Small intestine (tissue), 7 donors: ENCODE results near the gene SULT4A1. TPM values are rescaled to one million over a fixed set of nuclear protein-coding genes. Genes with fewer than 3 reads are reported as not detected.
A peak's percentile ranks its signal among the peaks of the same experiment; 100 is the strongest.

Experiments used
- DNase-seq, 2 donors: peaks; one replicate each; pipeline versions ENCODE4 v3.0.0 to v3.0.0-alpha.2; 2013
- FAIRE-seq: peaks from 2 replicates; lab custom pipeline; 2012; peaks lifted over from hg19 to GRCh38; lab: Jason Lieb, UNC
- H3K27ac ChIP-seq, 3 donors: one replicate each; pipeline ENCODE4 v1.5.1; 2013; ENCODE audit warnings: low read length in 2 of 3, mild to moderate bottlenecking in 2 of 3, control low read depth in 1 of 3, inconsistent platforms in 1 of 3, low read depth in 1 of 3, moderate library complexity in 1 of 3
- H3K27me3 ChIP-seq, 3 donors: one replicate each; pipeline ENCODE4 v1.6.1; 2013; ENCODE audit warnings: low read length in 3 of 3, inconsistent platforms in 1 of 3; ENCODE audit not compliant: control insufficient read depth in 3 of 3, insufficient read depth in 3 of 3
- H3K36me3 ChIP-seq, 3 donors: one replicate each; pipeline ENCODE4 v1.6.1; 2013; ENCODE audit warnings: low read length in 3 of 3, inconsistent platforms in 1 of 3, low read depth in 1 of 3, mild to moderate bottlenecking in 1 of 3, moderate library complexity in 1 of 3; ENCODE audit not compliant: control insufficient read depth in 3 of 3, insufficient read depth in 2 of 3
- H3K4me1 ChIP-seq, 3 donors: one replicate each; pipeline ENCODE4 v1.6.1; 2013; ENCODE audit warnings: low read length in 2 of 3, inconsistent platforms in 1 of 3, low read depth in 1 of 3, mild to moderate bottlenecking in 1 of 3, moderate library complexity in 1 of 3; ENCODE audit not compliant: control insufficient read depth in 3 of 3, insufficient read depth in 2 of 3
- H3K4me3 ChIP-seq, 3 donors: one replicate each; pipeline ENCODE4 v1.5.1; 2013; ENCODE audit warnings: low read length in 3 of 3, control low read depth in 1 of 3, inconsistent platforms in 1 of 3, low read depth in 1 of 3, mild to moderate bottlenecking in 1 of 3, moderate library complexity in 1 of 3
- H3K9me3 ChIP-seq, 2 donors: one replicate each; pipeline ENCODE4 v1.6.1; 2013; ENCODE audit warnings: low read depth in 1 of 2, low read length in 1 of 2; ENCODE audit not compliant: control insufficient read depth in 2 of 2, insufficient read depth in 1 of 2
- WGBS, 3 donors: extraction: QIAGEN DNeasy Blood & Tissue Kit; methylation state at CpG; one replicate each; pipeline ENCODE4 v1.1.7; 2013; 5-methylcytosine and 5-hydroxymethylcytosine counted together
- polyA plus RNA-seq, 4 donors: library from polyadenylated mRNA; stranded (reverse) in 3 of 4; unstranded in 1 of 4; fragments of 200-250 nt in 3 of 4; fragments of 120-200 nt in 1 of 4; gene quantifications; one replicate each; pipeline versions ENCODE4 v1.2.1 to v1.2.3, GENCODE V29; 2013
- donor health status: healthy with polysubstance abuse.
- donor health status: control.
- donor health status: control.
- donor health status: Bipolar disorder and iron deficiency.
- donor health status: healthy.

Gene SULT4A1
- polyA plus RNA-seq, 4 donors = 0.53 to 60.4 (median 17.9) TPM

- Histone ChIP-seq H3K9me3 (peaks cover 0 to 4% of the 10 kb centered on the region in 2 donors), H3K4me1 (peaks cover 0 to 9% (median 0%) of the 10 kb centered on the region in 3 donors), H3K27me3 (peaks cover 0 to 5% (median 0%) of the 10 kb centered on the region in 3 donors), H3K27ac (peak overlapping the region in 2 of 3 donors; percentile 14 to 47), H3K36me3 (no peaks in the 10 kb centered on the region), H3K4me3 (peak overlapping the region in 1 of 3 donors; percentile 4)
- 24 to 57% (median 36%) methylated on average over 9 to 10 of the region's 10 CpGs for WGBS, 3 donors
- FAIRE-seq = no peak
- peak in 1 of 2 donors; percentile 62 for DNase-seq
Measured at GRCh38 chr22:43853328-43853931, 8.9 kb downstream of the SULT4A1 start.

GRCh38 chr22:43852573-43853327 is 9.6 kb downstream of the SULT4A1 start:
- H3K4me1 ChIP-seq = peaks cover 0 to 9% (median 0%) of the 10 kb centered on the region in 3 donors
- FAIRE-seq (no peak), DNase-seq (no peak)
- H3K9me3 ChIP-seq = peaks cover 0 to 4% of the 10 kb centered on the region in 2 donors
- H3K4me3 ChIP-seq = peak overlapping the region in 1 of 3 donors; percentile 4
- H3K27me3 ChIP-seq = peaks cover 0 to 5% (median 0%) of the 10 kb centered on the region in 3 donors
- no peaks in the 10 kb centered on the region for H3K36me3 ChIP-seq
- 58 to 79% (median 71%) methylated on average over 19 of the region's 19 CpGs for WGBS, 3 donors
- H3K27ac ChIP-seq = peak overlapping the region in 2 of 3 donors; percentile 14 to 33

- Histone ChIP-seq H3K4me3 (no peak overlapping the region), H3K36me3 (no peaks in the 10 kb centered on the region), H3K27me3 (peaks cover 0 to 5% (median 0%) of the 10 kb centered on the region in 3 donors), H3K27ac (no peak overlapping the region), H3K4me1 (peaks cover 0 to 9% (median 0%) of the 10 kb centered on the region in 3 donors), H3K9me3 (peaks cover 0 to 4% of the 10 kb centered on the region in 2 donors)
- DNase-seq (no peak), FAIRE-seq (no peak)
- 27 to 50% (median 34%) methylated on average over 3 of the region's 3 CpGs for WGBS, 3 donors
Measured at GRCh38 chr22:43851979-43852307, 10.4 kb downstream of the SULT4A1 start.

GRCh38 chr22:43851058-43851978 is 11.0 kb downstream of the SULT4A1 start:
- Histone ChIP-seq H3K9me3 (peaks cover 0 to under 1% of the 10 kb centered on the region in 2 donors), H3K4me1 (peaks cover 0 to 9% (median 0%) of the 10 kb centered on the region in 3 donors), H3K36me3 (no peaks in the 10 kb centered on the region), H3K27ac (no peak overlapping the region), H3K27me3 (peaks cover 0 to 5% (median 0%) of the 10 kb centered on the region in 3 donors), H3K4me3 (no peak overlapping the region)
- 49 to 70% (median 51%) methylated on average over 13 of the region's 13 CpGs for WGBS, 3 donors
- FAIRE-seq (no peak), DNase-seq (no peak)

- WGBS, 3 donors = 50 to 68% (median 53%) methylated on average over 12 of the region's 12 CpGs
- H3K27me3 ChIP-seq = peaks cover 0 to 5% (median 0%) of the 10 kb centered on the region in 3 donors
- H3K9me3 ChIP-seq = no peaks in the 10 kb centered on the region
- H3K4me3 ChIP-seq = no peak overlapping the region
- no peaks in the 10 kb centered on the region for H3K36me3 ChIP-seq
- FAIRE-seq (no peak), DNase-seq (no peak)
- peaks cover 0 to 9% (median 0%) of the 10 kb centered on the region in 3 donors for H3K4me1 ChIP-seq
- H3K27ac ChIP-seq = no peak overlapping the region
Measured at GRCh38 chr22:43850529-43850928, 11.8 kb downstream of the SULT4A1 start.

- FAIRE-seq (no peak), DNase-seq (peak; percentile 7 to 75)
Measured at GRCh38 chr22:43849731-43850130, 12.6 kb downstream of the SULT4A1 start.

GRCh38 chr22:43848366-43849171 is 13.7 kb downstream of the SULT4A1 start:
- Histone ChIP-seq H3K4me1 (peaks cover 0 to 9% (median 0%) of the 10 kb centered on the region in 3 donors), H3K27ac (peak overlapping the region in 1 of 3 donors; percentile 39), H3K9me3 (no peaks in the 10 kb centered on the region), H3K36me3 (no peaks in the 10 kb centered on the region), H3K4me3 (no peak overlapping the region), H3K27me3 (peaks cover 0 to 5% (median 0%) of the 10 kb centered on the region in 3 donors)
- peak; percentile 53 to 77 for DNase-seq
- FAIRE-seq = no peak
- 20 to 40% (median 27%) methylated on average over 15 to 16 of the region's 16 CpGs for WGBS, 3 donors

More at GRCh38 chr22:43849731-43850130, 12.6 kb downstream of the SULT4A1 start:
- Histone ChIP-seq H3K4me1 (peaks cover 0 to 9% (median 0%) of the 10 kb centered on the region in 3 donors), H3K9me3 (no peaks in the 10 kb centered on the region), H3K36me3 (no peaks in the 10 kb centered on the region), H3K4me3 (no peak overlapping the region), H3K27me3 (peaks cover 0 to 5% (median 0%) of the 10 kb centered on the region in 3 donors), H3K27ac (peak overlapping the region in 1 of 3 donors; percentile 50)
- 25 to 56% (median 45%) methylated on average over 13 of the region's 13 CpGs for WGBS, 3 donors
